Measurements from ENCODE around the gene ISCA1.

Gene ISCA1

DNA sequence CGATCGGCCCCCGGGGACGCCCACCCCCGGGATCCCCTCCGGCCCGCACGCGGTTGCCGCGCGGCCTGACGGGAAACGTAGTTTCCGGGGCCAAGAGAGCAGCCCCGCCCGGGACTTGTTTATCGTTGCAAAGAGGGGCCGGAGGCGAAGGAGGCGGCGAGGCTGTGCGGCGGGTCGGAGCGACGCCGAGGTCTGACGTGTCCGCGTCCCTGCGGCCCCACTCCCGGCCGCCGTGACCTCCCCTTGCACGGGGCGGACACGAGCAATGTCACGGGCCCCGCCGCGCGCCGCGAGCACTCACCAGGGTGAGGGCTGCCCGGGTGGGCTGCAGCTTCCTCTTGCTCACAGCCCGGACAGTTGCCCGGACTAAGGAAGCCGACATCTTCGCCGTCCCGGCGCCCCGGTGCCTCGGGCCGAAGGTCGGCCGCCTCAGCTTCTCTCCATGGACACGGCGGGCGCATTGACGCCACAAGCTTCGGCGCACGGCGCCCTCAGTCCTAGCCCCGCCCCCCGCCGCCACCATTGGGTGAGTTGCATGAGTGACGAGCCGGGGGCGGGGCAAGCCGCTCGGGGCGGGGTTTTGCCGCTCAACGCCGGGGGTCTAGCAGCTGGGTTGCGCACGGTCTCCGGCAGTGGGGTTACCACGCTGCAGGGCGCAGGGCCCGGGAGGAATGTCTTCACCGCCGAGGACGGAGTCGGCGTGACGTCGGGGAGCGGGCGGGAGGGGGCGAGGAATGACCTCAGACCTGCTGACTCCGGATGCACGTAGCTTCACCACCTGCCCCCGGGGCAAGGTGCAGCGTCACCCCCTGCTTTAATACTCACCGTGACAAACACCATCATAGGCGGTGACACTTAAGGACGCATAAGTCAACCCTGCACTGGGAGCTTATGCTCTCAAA is at the start of gene ISCA1:
Gene ISCA1 (minus strand): TSS at position 462 of the 902 bp plus-strand sequence. CDS start 80 bp downstream, at position 382.
- peak within 1 kb of the TSS; percentile 94 for H3K27ac ChIP-seq
- TF ChIP-seq, protein P1, sequence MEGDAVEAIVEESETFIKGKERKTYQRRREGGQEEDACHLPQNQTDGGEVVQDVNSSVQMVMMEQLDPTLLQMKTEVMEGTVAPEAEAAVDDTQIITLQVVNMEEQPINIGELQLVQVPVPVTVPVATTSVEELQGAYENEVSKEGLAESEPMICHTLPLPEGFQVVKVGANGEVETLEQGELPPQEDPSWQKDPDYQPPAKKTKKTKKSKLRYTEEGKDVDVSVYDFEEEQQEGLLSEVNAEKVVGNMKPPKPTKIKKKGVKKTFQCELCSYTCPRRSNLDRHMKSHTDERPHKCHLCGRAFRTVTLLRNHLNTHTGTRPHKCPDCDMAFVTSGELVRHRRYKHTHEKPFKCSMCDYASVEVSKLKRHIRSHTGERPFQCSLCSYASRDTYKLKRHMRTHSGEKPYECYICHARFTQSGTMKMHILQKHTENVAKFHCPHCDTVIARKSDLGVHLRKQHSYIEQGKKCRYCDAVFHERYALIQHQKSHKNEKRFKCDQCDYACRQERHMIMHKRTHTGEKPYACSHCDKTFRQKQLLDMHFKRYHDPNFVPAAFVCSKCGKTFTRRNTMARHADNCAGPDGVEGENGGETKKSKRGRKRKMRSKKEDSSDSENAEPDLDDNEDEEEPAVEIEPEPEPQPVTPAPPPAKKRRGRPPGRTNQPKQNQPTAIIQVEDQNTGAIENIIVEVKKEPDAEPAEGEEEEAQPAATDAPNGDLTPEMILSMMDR (conservative IDR thresholded peaks at IDR 0.05; ENCODE audit: low read depth): no peak
- ChIA-PET POLR2A (ENCODE audit: low non-redundant PET) (interaction anchor here (1.1 to 1.4 kb wide), 2 partner anchors 17 to 69 kb away, joined by 3 to 4 read pairs; no protein-coding TSS in a partner anchor), CTCF (no interaction called here)
- peak; percentile 90 for DNase-seq (ENCODE audit: low spot score)

DNA sequence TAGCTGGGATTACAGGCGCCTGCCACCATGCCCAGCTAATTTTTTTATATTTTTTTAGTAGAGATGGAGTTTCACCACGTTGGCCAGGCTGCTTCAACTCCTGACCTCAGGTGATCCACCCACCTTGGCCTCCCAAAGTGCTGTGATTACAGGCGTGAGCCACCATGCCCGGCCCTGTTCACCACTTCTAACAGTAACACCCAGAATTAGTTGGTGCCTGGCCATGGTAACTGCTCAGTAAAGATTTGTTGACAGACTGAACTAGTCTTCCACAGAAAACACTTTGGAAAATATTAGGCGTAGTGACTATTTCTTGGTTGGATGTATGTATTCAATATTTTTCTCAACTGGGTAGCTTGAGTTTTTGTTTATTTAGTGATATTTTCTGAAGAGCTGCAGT is 47.8 kb upstream of the ISCA1 start:
- CTCF ChIA-PET: no interaction called here
- no peak for DNase-seq (ENCODE audit: low spot score)
- POLR2A ChIA-PET (ENCODE audit: low non-redundant PET): no interaction called here
- TF ChIP-seq, protein P1 (conservative IDR thresholded peaks at IDR 0.05; ENCODE audit: low read depth): no peak
- no peak overlapping the region for H3K27ac ChIP-seq

DNA sequence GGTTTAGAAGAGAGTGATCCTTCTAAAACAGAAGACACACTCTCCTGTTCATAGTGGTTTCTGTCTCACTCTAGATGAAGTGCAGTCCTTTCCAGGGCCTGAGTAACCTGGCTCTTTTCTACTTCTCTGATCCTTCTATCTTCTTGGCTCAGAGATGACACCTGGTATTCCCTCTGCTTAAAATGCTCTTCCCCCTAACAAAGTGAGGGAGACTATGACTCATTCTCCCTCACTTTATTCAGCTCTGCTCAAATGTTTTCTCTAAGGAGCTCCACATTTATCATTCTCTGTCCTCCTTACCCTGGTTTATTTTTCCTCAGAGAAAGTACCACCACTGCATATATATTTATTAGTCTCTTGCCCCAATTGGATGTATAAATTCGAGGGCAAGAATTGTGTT is 47.3 kb upstream of the ISCA1 start:
- no peak for DNase-seq (ENCODE audit: low spot score)
- CTCF ChIA-PET: no interaction called here
- POLR2A ChIA-PET (ENCODE audit: low non-redundant PET): no interaction called here
- no peak overlapping the region for H3K27ac ChIP-seq
- TF ChIP-seq, protein P1 (conservative IDR thresholded peaks at IDR 0.05; ENCODE audit: low read depth): no peak

DNA sequence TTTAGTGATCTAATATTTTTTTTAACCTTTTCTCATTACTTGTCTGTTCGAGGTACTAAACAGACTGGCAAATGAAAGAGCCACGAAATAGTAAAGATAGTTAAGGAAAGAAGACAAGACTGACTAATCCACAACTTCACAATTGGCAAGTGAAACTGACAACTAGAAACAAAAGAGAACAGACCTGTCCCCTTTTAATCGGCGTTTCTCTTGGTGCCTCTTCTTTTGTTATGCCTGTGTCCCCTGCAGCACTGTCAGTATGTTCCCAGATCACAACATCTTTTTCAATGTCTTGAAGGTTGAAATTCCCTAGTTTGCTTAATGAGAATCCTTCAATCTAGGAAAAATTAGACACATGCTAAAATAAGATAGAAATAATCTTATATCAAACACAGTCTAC is 45.8 kb upstream of the ISCA1 start:
- ChIA-PET POLR2A (ENCODE audit: low non-redundant PET) (no interaction called here), CTCF (interaction anchor here (0.6 kb wide), 1 partner anchor 1990 kb away, joined by 3 read pairs; no protein-coding TSS in a partner anchor)
- H3K27ac ChIP-seq: no peak overlapping the region
- DNase-seq (ENCODE audit: low spot score): no peak
- TF ChIP-seq, protein P1 (conservative IDR thresholded peaks at IDR 0.05; ENCODE audit: low read depth): no peak

DNA sequence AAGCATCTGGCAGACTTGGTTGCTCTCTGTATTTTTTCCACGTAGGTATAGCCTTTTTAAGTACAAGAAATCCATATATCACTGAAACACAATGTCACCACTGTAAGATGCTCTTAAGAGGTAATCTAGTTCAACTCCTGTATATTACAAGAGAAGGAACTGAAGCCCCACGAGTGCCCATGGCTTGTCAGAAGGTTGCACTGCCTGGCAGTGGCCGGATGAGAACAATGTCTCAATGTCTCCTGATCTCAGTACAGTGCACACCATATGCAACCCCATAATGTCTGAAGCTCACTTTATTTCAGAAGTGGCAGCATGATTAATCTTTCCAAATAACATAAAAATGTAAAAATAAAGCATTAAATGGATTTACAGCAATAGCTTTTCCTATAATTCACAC is 44.2 kb upstream of the ISCA1 start:
- DNase-seq (ENCODE audit: low spot score): no peak
- no peak overlapping the region for H3K27ac ChIP-seq
- ChIA-PET CTCF (interaction anchor here (0.8 kb wide), 1 partner anchor 29 kb away, joined by 3 read pairs; no protein-coding TSS in a partner anchor), POLR2A (ENCODE audit: low non-redundant PET) (no interaction called here)
- TF ChIP-seq, protein P1 (conservative IDR thresholded peaks at IDR 0.05; ENCODE audit: low read depth): no peak

DNA sequence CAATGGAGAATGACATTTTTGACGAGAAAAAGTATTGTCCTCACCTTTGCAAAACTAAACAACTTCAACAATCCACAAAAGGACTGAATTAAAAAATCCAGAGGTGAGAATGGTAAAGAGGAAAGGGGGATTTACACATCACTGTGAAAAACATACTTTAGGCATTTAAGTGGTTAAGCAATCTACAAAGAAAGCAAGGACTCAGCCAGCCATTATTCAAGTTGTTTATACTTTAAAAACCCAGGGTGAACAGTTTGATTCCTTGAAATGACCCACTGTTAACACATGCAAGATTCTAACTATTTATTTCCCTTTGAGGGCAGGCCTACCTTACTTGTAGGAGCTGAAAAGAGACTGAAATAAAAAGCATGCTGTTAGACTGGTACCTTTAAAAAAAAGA is 42.6 kb upstream of the ISCA1 start:
- no peak overlapping the region for H3K27ac ChIP-seq
- no peak for DNase-seq (ENCODE audit: low spot score)
- CTCF ChIA-PET: no interaction called here
- TF ChIP-seq, protein P1 (conservative IDR thresholded peaks at IDR 0.05; ENCODE audit: low read depth): no peak
- POLR2A ChIA-PET (ENCODE audit: low non-redundant PET): no interaction called here
